HG03571 (cell line): ENCODE measurements around the gene FOXF1.

Experiments used
- ATAC-seq: cut with Tn5 transposase; IDR thresholded peaks from one replicate; pipeline ENCODE4 v1.9.1; 2021; ENCODE audit not compliant: unreplicated experiment

The FOXF1 gene

DNA sequence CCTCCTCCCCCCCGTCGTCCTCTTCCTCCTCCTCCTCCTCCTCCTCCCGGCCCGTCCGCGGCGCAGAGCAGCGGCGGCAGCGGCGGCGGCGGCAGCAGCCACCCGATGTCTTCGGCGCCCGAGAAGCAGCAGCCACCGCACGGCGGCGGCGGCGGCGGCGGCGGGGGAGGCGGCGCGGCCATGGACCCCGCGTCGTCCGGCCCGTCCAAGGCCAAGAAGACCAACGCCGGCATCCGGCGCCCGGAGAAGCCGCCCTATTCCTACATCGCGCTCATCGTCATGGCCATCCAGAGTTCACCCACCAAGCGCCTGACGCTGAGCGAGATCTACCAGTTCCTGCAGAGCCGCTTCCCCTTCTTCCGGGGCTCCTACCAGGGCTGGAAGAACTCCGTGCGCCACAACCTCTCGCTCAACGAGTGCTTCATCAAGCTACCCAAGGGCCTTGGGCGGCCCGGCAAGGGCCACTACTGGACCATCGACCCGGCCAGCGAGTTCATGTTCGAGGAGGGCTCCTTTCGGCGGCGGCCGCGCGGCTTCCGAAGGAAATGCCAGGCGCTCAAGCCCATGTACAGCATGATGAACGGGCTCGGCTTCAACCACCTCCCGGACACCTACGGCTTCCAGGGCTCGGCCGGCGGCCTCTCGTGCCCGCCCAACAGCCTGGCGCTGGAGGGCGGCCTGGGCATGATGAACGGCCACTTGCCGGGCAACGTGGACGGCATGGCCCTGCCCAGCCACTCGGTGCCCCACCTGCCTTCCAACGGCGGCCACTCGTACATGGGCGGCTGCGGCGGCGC is at the start of gene FOXF1:
TSS of gene FOXF1 (plus strand) at position 63 of the 797 bp plus-strand sequence. CDS start at position 106, 43 bp downstream.
- no peak for ATAC-seq

GRCh38 chr16:86461037-86461436 is 49.3 kb upstream of the FOXF1 start:
- ATAC-seq, result no peak

GRCh38 chr16:86462334-86463084 is 47.8 kb upstream of the FOXF1 start:
- ATAC-seq, result no peak

DNA sequence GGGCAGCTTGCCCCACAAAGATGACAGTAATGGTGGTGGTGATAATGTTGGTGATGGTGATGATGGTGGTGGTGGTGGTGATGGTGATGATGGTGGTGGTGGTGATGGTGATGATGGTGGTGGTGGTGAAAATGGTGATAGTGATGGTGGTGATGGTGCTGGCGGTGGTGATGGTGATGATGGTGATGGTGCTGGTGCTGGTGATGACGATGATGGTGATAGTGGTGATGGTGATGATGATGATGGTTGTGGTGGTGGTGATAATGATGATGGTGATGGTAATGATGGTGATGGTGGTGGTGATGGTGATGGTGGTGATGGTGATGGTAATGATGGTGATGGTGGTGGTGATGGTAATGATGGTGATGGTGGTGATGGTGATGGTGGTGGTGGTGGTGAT is 46.3 kb upstream of the FOXF1 start:
- no peak for ATAC-seq

GRCh38 chr16:86465434-86465833 is 44.9 kb upstream of the FOXF1 start:
- ATAC-seq, result no peak

DNA sequence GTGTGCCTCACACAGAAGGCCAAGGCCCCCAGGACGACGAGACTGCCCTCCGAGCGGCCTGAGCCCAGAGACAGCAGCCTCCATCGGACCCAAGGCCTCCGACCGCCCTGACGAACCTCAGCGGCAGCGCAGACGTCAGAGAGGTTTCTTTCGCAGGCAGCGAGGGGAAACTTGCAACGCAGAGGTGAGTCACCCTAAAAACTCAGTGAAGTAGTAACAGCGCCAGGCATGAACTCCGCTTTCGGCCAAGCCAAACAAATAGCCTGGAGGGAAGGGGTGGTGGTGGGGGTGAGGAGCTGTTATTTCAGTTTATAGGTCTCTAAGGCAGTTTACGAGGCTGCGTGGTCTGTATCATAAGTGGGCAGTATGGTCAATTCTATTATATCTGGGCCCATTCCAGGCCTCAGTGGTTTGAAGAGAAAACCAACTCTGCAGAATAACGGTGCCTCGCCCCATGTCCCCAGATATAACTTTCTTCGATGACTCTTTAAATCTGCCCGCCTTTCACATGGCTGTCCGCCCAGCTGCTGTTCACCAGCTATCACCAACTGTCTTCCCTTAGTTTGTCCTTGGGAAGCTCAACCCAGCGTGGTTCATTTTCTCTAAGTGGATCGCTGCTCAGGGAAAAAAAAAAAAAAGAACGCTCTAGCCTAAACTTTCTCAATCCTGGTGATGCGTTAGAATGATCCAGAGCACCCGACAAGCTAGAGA is 43.5 kb upstream of the FOXF1 start:
- no peak for ATAC-seq

GRCh38 chr16:86467490-86467889 is 42.8 kb upstream of the FOXF1 start:
- ATAC-seq, result no peak

DNA sequence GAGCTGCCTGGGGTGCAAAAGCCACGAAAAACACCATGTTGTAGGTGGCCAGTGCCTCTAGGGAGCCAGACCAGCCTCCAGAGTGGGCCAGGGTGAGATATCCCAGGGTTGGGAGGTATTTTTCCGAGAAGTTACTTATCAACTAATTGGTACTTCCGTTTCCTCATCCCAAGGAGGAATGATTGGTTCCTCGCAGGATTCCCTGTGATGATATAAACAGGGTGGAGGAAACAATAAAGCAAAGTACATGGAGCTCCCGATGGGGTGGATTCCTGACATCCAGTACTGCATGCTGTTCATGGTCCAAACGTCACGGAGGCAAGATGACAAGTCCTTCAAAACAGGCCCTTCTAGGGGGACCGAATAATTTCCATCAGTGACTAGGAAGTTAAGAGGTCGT is 39.4 kb upstream of the FOXF1 start:
- no peak for ATAC-seq

DNA sequence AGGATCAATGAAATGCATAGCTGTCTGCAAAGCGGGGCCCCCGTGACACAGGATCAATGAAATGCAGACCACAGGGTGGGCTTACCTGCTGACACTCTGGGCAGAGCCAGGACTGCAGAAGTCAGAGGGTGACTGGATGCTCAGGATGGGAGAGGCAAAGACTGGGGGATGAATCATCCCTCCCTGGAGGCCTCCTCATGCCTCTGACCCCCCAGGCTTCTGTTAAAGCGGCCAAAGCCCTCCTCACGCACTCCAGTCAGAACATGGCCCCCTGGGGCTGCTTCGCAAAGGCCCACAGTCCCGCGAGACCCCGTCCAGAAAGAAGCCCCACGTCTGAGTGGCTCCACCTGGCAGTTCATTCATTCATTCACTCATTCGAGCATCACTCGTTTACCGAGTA is 38.4 kb upstream of the FOXF1 start:
- ATAC-seq, result no peak

DNA sequence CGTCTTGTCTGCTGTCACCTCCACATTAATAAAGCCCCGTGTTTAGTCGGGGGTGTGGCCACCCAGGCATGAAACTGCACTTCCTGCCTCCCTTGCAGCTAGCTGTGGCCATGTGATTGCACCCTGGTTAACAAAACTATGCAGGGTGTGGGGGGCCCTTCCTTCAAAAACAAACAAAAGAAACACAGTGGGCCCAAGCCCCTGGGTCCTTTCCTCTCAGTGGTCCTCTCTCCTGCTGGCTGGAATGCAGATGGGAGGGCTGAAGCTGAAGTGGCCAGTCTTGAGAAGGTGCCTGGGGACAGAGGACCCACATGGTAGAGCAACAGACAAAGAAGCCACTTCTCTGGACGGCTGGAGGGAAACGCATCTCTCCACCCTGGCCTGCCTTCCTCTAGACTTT is 38.0 kb upstream of the FOXF1 start:
- no peak for ATAC-seq

GRCh38 chr16:86476956-86477534 is 33.3 kb upstream of the FOXF1 start:
- ATAC-seq, result no peak

DNA sequence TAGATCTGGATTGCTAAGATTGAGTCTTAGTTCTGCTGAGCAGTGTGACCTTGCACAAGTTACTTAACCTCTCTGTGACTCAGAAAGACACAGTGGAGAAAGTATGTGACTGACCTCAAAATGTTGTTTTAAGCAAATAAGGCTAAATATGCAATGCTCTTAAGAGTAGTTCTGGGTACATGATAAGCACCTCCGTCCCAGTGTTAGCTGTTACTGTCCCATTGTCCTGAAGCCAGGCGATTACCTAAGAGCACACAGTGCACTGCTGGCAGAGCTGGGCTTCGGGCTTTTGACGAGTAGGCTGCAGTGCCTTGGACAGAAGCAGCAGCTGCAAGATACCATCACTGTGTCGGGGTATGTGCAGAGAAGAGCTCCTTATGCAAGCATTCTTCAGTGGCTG is 32.7 kb upstream of the FOXF1 start:
- ATAC-seq, result no peak

- ATAC-seq, result no peak
Observed at GRCh38 chr16:86478779-86479178, 31.5 kb upstream of the FOXF1 start.

DNA sequence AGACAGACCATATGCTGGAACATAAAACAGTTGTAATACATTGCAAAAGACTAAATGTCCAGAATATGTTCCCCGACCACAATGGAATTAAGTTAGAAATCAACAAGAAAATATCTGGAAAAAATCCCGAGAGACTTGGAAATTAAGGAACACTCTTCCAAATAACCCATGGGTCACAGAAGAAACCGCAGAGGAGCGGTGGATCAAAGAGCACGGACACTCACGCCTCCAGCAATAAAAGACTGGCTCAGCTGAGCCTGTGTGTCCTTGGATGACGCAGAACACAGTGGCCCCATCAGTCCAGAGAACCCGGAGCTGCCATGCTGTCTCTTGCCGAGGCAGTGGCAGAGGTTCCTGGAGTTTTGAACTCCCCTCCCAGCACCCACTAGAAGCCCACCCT is 30.9 kb upstream of the FOXF1 start:
- no peak for ATAC-seq

- no peak for ATAC-seq
Observed at GRCh38 chr16:86480444-86480843, 29.9 kb upstream of the FOXF1 start.

DNA sequence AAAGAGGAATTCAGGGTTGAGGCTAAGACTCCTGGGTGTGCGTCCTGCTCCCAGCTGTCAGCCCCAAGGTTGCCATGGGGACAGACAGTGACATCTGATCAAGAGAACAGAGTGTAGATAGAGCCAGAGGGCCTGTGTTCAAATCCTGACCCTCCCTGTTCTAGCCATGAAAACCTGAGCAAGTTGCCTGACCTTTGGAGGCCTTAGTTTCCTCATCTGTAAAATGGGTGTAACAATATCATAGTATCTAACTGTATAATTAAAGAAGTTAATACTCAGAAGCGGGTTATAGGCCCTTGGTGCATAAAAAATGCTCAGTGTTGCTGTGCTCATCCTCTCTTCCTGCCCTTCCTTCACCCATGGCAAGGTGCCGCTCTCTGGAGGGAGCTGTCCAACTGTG is 28.7 kb upstream of the FOXF1 start:
- ATAC-seq, result no peak

GRCh38 chr16:86484240-86484639 is 26.1 kb upstream of the FOXF1 start:
- ATAC-seq, result no peak

- ATAC-seq, result no peak
Observed at GRCh38 chr16:86485746-86486145, 24.6 kb upstream of the FOXF1 start.

GRCh38 chr16:86490859-86491639 is 19.3 kb upstream of the FOXF1 start:
- no peak for ATAC-seq

- no peak for ATAC-seq
Observed at GRCh38 chr16:86491640-86492023, 18.7 kb upstream of the FOXF1 start.
